ENCODE data around the gene L3MBTL1. TPM values are rescaled to one million over a fixed set of nuclear protein-coding genes. Genes with fewer than 3 reads are reported as not detected.

L3MBTL1 gene
- total and polyA plus RNA-seq, 2 of the 4 experiments (the other 2 are of a cell fraction) = 2.2 to 4.5 TPM

DNA sequence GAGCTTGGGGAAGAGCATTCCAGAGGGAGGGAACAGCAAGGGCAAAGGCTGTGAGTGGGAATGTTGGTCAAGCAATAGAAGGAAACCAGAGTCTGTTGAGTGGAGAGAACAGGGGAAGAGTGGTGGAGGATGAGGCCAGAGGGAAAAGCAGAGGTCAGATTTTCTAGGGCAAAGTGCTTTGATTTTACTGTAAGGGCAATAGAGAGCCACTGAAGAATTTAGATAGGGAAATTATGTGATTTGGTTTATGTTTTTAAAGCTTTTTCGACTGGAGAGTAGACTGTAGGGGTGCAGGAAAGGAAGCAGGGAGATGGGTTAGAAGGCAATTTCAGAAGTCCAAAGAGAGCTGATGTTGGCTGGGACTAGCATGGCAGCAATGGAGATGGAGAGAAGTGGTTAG is 4.4 kb downstream of the L3MBTL1 start:
- Histone ChIP-seq H2AK5ac (ENCODE audit: low read depth, low read length) (no peak overlapping the region), H2BK20ac (ENCODE audit: low read depth, low read length) (no peak overlapping the region), H3K9me3 (ENCODE audit: control insufficient read depth, insufficient read depth, low read length) (no peaks in the 10 kb centered on the region; the same call in 1 of the 2 replicates), H3K27me3 (ENCODE audit: control insufficient read depth, insufficient read depth, low read length) (peaks cover 9% of the 10 kb centered on the region), H3K27ac (ENCODE audit: insufficient read depth, low read length) (no peak overlapping the region), H4K20me1 (ENCODE audit: insufficient read depth, low read length) (no peaks in the 10 kb centered on the region), H4K91ac (ENCODE audit: insufficient read depth, low read depth, low read length) (no peak overlapping the region), H2BK120ac (ENCODE audit: low read depth, low read length) (no peak overlapping the region), H3K9me1 (ENCODE audit: insufficient read depth, low read length) (peaks cover 5% of the 10 kb centered on the region), H3K79me1 (ENCODE audit: low read depth in 1 of 2, low read length in 2 of 2) (peaks cover 0 to 9% of the 10 kb centered on the region in 2 experiments; a peak in 1 of 4 replicates), H3K18ac (ENCODE audit: low read depth, low read length) (no peak overlapping the region), H4K8ac (ENCODE audit: low read depth in 2 of 2, low read length in 2 of 2) (no peak overlapping the region), H2BK15ac (ENCODE audit: low read depth, low read length) (no peak overlapping the region), H3K56ac (ENCODE audit: extremely low read depth, insufficient read depth, low read length) (no peak overlapping the region), H3K36me3 (ENCODE audit: control insufficient read depth, insufficient read depth, low read length) (no peaks in the 10 kb centered on the region), H3K4me3 (ENCODE audit: insufficient read depth, low read depth, low read length) (no peak overlapping the region), H3K4me1 (ENCODE audit: control insufficient read depth, insufficient read depth, low read length) (peaks cover 7% of the 10 kb centered on the region; the same call in 1 of the 2 replicates), H2AFZ (replicated peaks; ENCODE audit: low read length, poor library complexity) (no peak overlapping the region), H3K4ac (ENCODE audit: low read depth, low read length) (no peak overlapping the region), H3K14ac (replicated peaks; ENCODE audit: low read depth, low read length) (no peak overlapping the region), H4K5ac (ENCODE audit: low read depth, low read length) (no peak overlapping the region), H3K4me2 (ENCODE audit: low read depth, low read length) (no peak overlapping the region), H2BK5ac (ENCODE audit: low read depth, low read length, poor library complexity, severe bottlenecking) (no peak overlapping the region), H2AK9ac (replicated peaks; ENCODE audit: low read depth, low read length, poor library complexity) (no peak overlapping the region), H3K23ac (ENCODE audit: low read depth, low read length) (no peak overlapping the region), H3K9ac (ENCODE audit: low read depth, low read length) (no peak overlapping the region)
- no peak for ATAC-seq (ENCODE audit: low read depth)
- TF ChIP-seq CEBPB (IDR thresholded peaks at IDR 0.05; ENCODE audit: low read depth, low read length) = no peak
- TF ChIP-seq, protein P1, sequence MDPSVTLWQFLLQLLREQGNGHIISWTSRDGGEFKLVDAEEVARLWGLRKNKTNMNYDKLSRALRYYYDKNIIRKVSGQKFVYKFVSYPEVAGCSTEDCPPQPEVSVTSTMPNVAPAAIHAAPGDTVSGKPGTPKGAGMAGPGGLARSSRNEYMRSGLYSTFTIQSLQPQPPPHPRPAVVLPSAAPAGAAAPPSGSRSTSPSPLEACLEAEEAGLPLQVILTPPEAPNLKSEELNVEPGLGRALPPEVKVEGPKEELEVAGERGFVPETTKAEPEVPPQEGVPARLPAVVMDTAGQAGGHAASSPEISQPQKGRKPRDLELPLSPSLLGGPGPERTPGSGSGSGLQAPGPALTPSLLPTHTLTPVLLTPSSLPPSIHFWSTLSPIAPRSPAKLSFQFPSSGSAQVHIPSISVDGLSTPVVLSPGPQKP (IDR thresholded peaks at IDR 0.05; ENCODE audit: borderline replicate concordance, low read depth, low read length) = no peak
- intact Hi-C loops (cut with micrococcal nuclease) = no loop called here
- dilution Hi-C loops (cut with HindIII; ENCODE audit: low sequenced_read_pairs, unreplicated experiment) = no loop called here
- in situ Hi-C loops (cut with MboI; ENCODE audit: low sequenced_read_pairs) = no loop called here
- CTCF ChIA-PET = no interaction called here
- DNase-seq = no peak
- WGBS, 2 experiments (ENCODE audit: extremely low coverage in 2 of 2, insufficient read length in 1 of 2) = 75 to 100% methylated on average over 1 of the region's 1 CpG
- BruUV-seq (replicated peaks) = no TSS peak
- POLR2A ChIA-PET (ENCODE audit: unreplicated experiment) = no interaction called here

Data from IMR-90 (cell line).